ENCODE results near the gene COMMD3. TPM values are rescaled to one million over a fixed set of nuclear protein-coding genes. Genes with fewer than 3 reads are reported as not detected.
A peak's percentile ranks its signal among the peaks of the same experiment; 100 is the strongest.

COMMD3 gene
- total RNA-seq, 2 donors from 2014 or later = 10.4 to 14.9 TPM

GRCh38 chr10:22319980-22320558 is 3.9 kb downstream of the COMMD3 start:
- 1% methylated on average over 21 to 30 of the region's 30 CpGs for WGBS, 2 experiments (ENCODE audit: insufficient coverage in 1 of 2, insufficient read length in 1 of 2)
- Mint-ChIP-seq H3K27me3 (ENCODE audit: insufficient read depth) (peaks cover 82% of the 10 kb centered on the region), H3K4me3 (peak overlapping the region; percentile 55), H3K4me1 (peaks cover 44% of the 10 kb centered on the region), H3K9me3 (no peaks in the 10 kb centered on the region), H3K27ac (no peak overlapping the region), H3K36me3 (ENCODE audit: low read depth) (no peaks in the 10 kb centered on the region)
- H3K27ac ChIP-seq (ENCODE audit: low read depth, low read length) = no peak overlapping the region
- H3K4me3 ChIP-seq (ENCODE audit: low read length) = peak overlapping the region; percentile 74
- peaks cover 78% of the 10 kb centered on the region for H3K27me3 ChIP-seq (ENCODE audit: control insufficient read depth, insufficient read depth, low read length, poor library complexity, severe bottlenecking)
- H3K4me1 ChIP-seq (ENCODE audit: control insufficient read depth, insufficient read depth, low read length) = peaks cover 3% of the 10 kb centered on the region
- no peak overlapping the region for H3K9ac ChIP-seq (ENCODE audit: extremely low read depth, low read length, poor library complexity, severe bottlenecking)
- no peak for TF ChIP-seq CTCF (conservative IDR thresholded peaks at IDR 0.05)
- no peaks in the 10 kb centered on the region for H3K9me3 ChIP-seq (ENCODE audit: control insufficient read depth, low read length)
- DNase-seq = no peak
- H3K36me3 ChIP-seq (ENCODE audit: control insufficient read depth, insufficient read depth, low read length) = no peaks in the 10 kb centered on the region

GRCh38 chr10:22320591-22321155 is 4.5 kb downstream of the COMMD3 start, which contains the start of gene BMI1:
Gene BMI1 (plus strand): TSS chr10:22321099. CDS start chr10:22326450, 5,351 bp downstream.
- Histone ChIP-seq H3K27me3 (ENCODE audit: control insufficient read depth, insufficient read depth, low read length, poor library complexity, severe bottlenecking) (peaks cover 73% of the 10 kb centered on the region), H3K9me3 (ENCODE audit: control insufficient read depth, low read length) (no peaks in the 10 kb centered on the region), H3K9ac (ENCODE audit: extremely low read depth, low read length, poor library complexity, severe bottlenecking) (no peak within 1 kb of the TSS), H3K4me1 (ENCODE audit: control insufficient read depth, insufficient read depth, low read length) (peaks cover 3% of the 10 kb centered on the region), H3K36me3 (ENCODE audit: control insufficient read depth, insufficient read depth, low read length) (no peaks in the 10 kb centered on the region), H3K27ac (ENCODE audit: low read depth, low read length) (peak within 1 kb of the TSS; percentile 66), H3K4me3 (ENCODE audit: low read length) (peak within 1 kb of the TSS; percentile 86)
- TF ChIP-seq CTCF (conservative IDR thresholded peaks at IDR 0.05) = no peak
- Mint-ChIP-seq H3K36me3 (ENCODE audit: low read depth) (no peaks in the 10 kb centered on the region), H3K4me3 (peak within 1 kb of the TSS; percentile 79), H3K4me1 (peaks cover 39% of the 10 kb centered on the region), H3K27ac (no peak within 1 kb of the TSS), H3K27me3 (ENCODE audit: insufficient read depth) (peaks cover 77% of the 10 kb centered on the region), H3K9me3 (no peaks in the 10 kb centered on the region)
- peak; percentile 92 for DNase-seq
- WGBS, 2 experiments (ENCODE audit: insufficient coverage in 1 of 2, insufficient read length in 1 of 2) = 0% methylated on average over 7 to 75 of the region's 85 CpGs

- H3K9me3 Mint-ChIP-seq = no peaks in the 10 kb centered on the region
- no peak overlapping the region for H3K27ac Mint-ChIP-seq
- Histone ChIP-seq H3K4me1 (ENCODE audit: control insufficient read depth, insufficient read depth, low read length) (peaks cover 3% of the 10 kb centered on the region), H3K27me3 (ENCODE audit: control insufficient read depth, insufficient read depth, low read length, poor library complexity, severe bottlenecking) (peaks cover 77% of the 10 kb centered on the region), H3K9me3 (ENCODE audit: control insufficient read depth, low read length) (no peaks in the 10 kb centered on the region), H3K4me3 (ENCODE audit: low read length) (peak overlapping the region; percentile 72), H3K9ac (ENCODE audit: extremely low read depth, low read length, poor library complexity, severe bottlenecking) (no peak overlapping the region), H3K36me3 (ENCODE audit: control insufficient read depth, insufficient read depth, low read length) (peaks cover under 1% of the 10 kb centered on the region), H3K27ac (ENCODE audit: low read depth, low read length) (peak overlapping the region; percentile 66)
- H3K4me1 Mint-ChIP-seq = peaks cover 41% of the 10 kb centered on the region
- 0% methylated on average over 9 to 106 of the region's 114 CpGs for WGBS, 2 experiments (ENCODE audit: insufficient coverage in 1 of 2, insufficient read length in 1 of 2)
- peaks cover 80% of the 10 kb centered on the region for H3K27me3 Mint-ChIP-seq (ENCODE audit: insufficient read depth)
- DNase-seq = peak; percentile 88
- H3K36me3 Mint-ChIP-seq (ENCODE audit: low read depth) = no peaks in the 10 kb centered on the region
- H3K4me3 Mint-ChIP-seq = peak overlapping the region; percentile 79
- no peak for TF ChIP-seq CTCF (conservative IDR thresholded peaks at IDR 0.05)
Measured at GRCh38 chr10:22321156-22321923, 5.2 kb downstream of the COMMD3 start.
